A549 treated with AZD9567 at 1 μM for 4 hours (cell line): ENCODE data around the gene PCDHGA7. TPM values are rescaled to one million over a fixed set of nuclear protein-coding genes. Genes with fewer than 3 reads are reported as not detected.

Experiments
- total RNA-seq: library from RNA; stranded (reverse); fragments of 200-300 nt; extraction: Qiagen RNA extraction; gene quantifications from 5 replicates; pipeline ENCODE4 v1.2.3, GENCODE V29; 2022; ENCODE audit not compliant: insufficient read depth

The PCDHGA7 gene
- total RNA-seq, 1 experiment from 2014 or later: 0.91 TPM

GRCh38 chr5:141412854-141413539 is 30.5 kb downstream of the PCDHGA7 start, which contains the start of gene PCDHGA10:
PCDHGA10 (plus strand) TSS chr5:141412987; CDS start chr5:141413176, 189 bp downstream.

DNA sequence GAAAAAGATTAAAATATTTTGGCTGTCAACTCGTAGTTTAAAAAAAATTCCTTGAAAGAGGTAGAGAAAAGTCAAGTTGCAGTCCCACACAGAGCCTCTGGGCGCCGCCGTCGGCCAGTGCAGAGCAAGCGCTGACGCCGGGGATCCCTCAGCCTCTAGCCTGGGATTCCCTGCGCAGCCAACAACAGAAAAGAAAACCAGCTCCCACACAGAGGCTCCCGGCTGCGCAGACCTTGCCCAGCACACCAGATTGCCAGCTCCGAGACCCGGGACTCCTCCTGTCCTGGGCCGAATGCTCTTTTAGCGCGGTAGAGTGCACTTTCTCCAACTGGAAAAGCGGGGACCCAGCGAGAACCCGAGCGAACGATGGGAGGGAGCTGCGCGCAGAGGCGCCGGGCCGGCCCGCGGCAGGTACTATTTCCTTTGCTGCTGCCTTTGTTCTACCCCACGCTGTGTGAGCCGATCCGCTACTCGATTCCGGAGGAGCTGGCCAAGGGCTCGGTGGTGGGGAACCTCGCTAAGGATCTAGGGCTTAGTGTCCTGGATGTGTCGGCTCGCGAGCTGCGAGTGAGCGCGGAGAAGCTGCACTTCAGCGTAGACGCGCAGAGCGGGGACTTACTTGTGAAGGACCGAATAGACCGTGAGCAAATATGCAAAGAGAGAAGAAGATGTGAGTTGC is 35.1 kb downstream of the PCDHGA7 start, which contains the start of gene PCDHGB7:
PCDHGB7 (plus strand) TSS at position 184 of the 679 bp plus-strand sequence; CDS start at position 367, 183 bp downstream.

DNA sequence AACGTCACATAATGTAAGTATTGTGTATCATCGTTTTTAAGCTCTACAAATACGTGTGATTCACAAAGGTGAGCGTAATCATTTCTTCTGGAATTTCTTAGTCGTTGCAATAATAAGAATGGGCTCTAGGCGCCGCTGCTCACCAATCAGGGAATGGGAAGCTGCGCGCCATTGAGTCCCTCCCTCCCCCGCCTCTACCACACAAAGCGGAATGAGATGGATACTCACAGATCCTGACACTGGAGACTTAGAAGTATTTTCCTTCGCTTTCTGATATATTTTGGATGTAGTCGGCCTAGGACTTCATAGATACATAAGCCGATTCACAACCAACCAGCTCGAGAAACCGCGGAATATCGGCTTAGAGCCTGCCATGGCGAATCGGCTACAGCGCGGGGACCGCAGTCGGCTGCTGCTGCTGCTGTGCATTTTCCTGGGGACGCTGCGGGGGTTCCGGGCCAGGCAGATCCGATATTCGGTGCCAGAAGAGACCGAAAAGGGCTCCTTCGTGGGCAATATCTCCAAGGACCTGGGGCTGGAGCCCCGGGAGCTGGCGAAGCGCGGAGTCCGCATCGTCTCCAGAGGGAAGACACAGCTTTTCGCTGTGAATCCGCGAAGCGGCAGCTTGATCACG is 38.4 kb downstream of the PCDHGA7 start, which contains the start of gene PCDHGA11:
PCDHGA11 (plus strand) TSS at position 197 of the 634 bp plus-strand sequence; CDS start at position 374, 177 bp downstream.

GRCh38 chr5:141430332-141431113 is 48.0 kb downstream of the PCDHGA7 start, which contains the start of gene PCDHGA12:
PCDHGA12 (plus strand) TSS chr5:141430507; CDS start chr5:141430760, 253 bp downstream.

Other genes starting within 250 kb of the PCDHGA7 start
- gene PCDHB5, start 247.5 kb upstream of the PCDHGA7 start, total RNA-seq: 1.2 to 2.1 TPM (median 1.3 TPM) in 5 replicates
- gene PCDHB6, start 232.7 kb upstream of the PCDHGA7 start, total RNA-seq: 0.71 to 1.3 TPM (median 0.88 TPM) in 5 replicates
- gene PCDHB7, start 210.1 kb upstream of the PCDHGA7 start, total RNA-seq: 0.02 TPM in 1 of 5 replicates, not detected in the others
- gene PCDHB8, start 205.0 kb upstream of the PCDHGA7 start, total RNA-seq: 0.21 to 0.30 TPM (median 0.25 TPM) in 4 of 5 replicates, not detected in the other
- 0.02 to 0.09 TPM (median 0.06 TPM) in 4 of 5 replicates, not detected in the other for gene PCDHB16, start 200.4 kb upstream of the PCDHGA7 start, total RNA-seq
- 0.02 to 0.20 TPM (median 0.05 TPM) in 3 of 5 replicates, not detected in the others for gene PCDHB9, start 195.6 kb upstream of the PCDHGA7 start, total RNA-seq
- gene PCDHB10, start 190.4 kb upstream of the PCDHGA7 start, total RNA-seq: 0.04 to 0.05 TPM in 2 of 5 replicates, not detected in the others
- 0.02 to 0.06 TPM (median 0.05 TPM) in 4 of 5 replicates, not detected in the other for gene PCDHB11, start 183.1 kb upstream of the PCDHGA7 start, total RNA-seq
- gene PCDHB12, start 174.0 kb upstream of the PCDHGA7 start, total RNA-seq: 0.06 TPM in 1 of 5 replicates, not detected in the others
- gene PCDHB13, start 168.8 kb upstream of the PCDHGA7 start, total RNA-seq: 0.05 to 0.06 TPM (median 0.06 TPM) in 4 of 5 replicates, not detected in the other
- gene PCDHB14, start 159.4 kb upstream of the PCDHGA7 start, total RNA-seq: 0.06 to 0.11 TPM (median 0.06 TPM) in 4 of 5 replicates, not detected in the other
- gene PCDHB15, start 137.3 kb upstream of the PCDHGA7 start, total RNA-seq: 0.02 to 0.09 TPM (median 0.07 TPM) in 4 of 5 replicates, not detected in the other
- gene SLC25A2, start 78.7 kb upstream of the PCDHGA7 start, total RNA-seq: not detected in 5 replicates
- gene TAF7, start 62.0 kb upstream of the PCDHGA7 start, total RNA-seq: 60.6 to 75.9 TPM (median 73.6 TPM) in 5 replicates
- 0.22 to 0.39 TPM (median 0.28 TPM) in 4 of 5 replicates, not detected in the other for gene PCDHGA1, start 52.2 kb upstream of the PCDHGA7 start, total RNA-seq
- 0.42 to 1.1 TPM (median 0.53 TPM) in 5 replicates for gene PCDHGA2, start 44.0 kb upstream of the PCDHGA7 start, total RNA-seq
- gene PCDHGA3, start 38.9 kb upstream of the PCDHGA7 start, total RNA-seq: 0.02 TPM in 2 of 5 replicates, not detected in the others
- gene PCDHGB1, start 32.6 kb upstream of the PCDHGA7 start, total RNA-seq: 1.2 to 1.7 TPM (median 1.5 TPM) in 4 of 5 replicates, not detected in the other
- 0.08 to 0.17 TPM (median 0.13 TPM) in 4 of 5 replicates, not detected in the other for gene PCDHGA4, start 27.7 kb upstream of the PCDHGA7 start, total RNA-seq
- gene PCDHGB2, start 22.7 kb upstream of the PCDHGA7 start, total RNA-seq: 0.07 to 0.13 TPM (median 0.08 TPM) in 4 of 5 replicates, not detected in the other
- 0.09 to 0.87 TPM (median 0.14 TPM) in 5 replicates for gene PCDHGA5, start 18.6 kb upstream of the PCDHGA7 start, total RNA-seq
- gene PCDHGB3, start 12.5 kb upstream of the PCDHGA7 start, total RNA-seq: 0.14 to 0.80 TPM (median 0.26 TPM) in 5 replicates
- 0.14 to 0.20 TPM (median 0.18 TPM) in 4 of 5 replicates, not detected in the other for gene PCDHGA6, start 8.9 kb upstream of the PCDHGA7 start, total RNA-seq
- 0.66 to 0.88 TPM (median 0.85 TPM) in 5 replicates for gene PCDHGB4, start 5.0 kb downstream of the PCDHGA7 start, total RNA-seq
- gene PCDHGA8, start 9.9 kb downstream of the PCDHGA7 start, total RNA-seq: 0.02 to 0.05 TPM (median 0.04 TPM) in 4 of 5 replicates, not detected in the other
- gene PCDHGB5, start 15.2 kb downstream of the PCDHGA7 start, total RNA-seq: 1.9 to 2.9 TPM (median 2.4 TPM) in 5 replicates
- gene PCDHGA9, start 20.0 kb downstream of the PCDHGA7 start, total RNA-seq: 0.02 to 0.07 TPM (median 0.04 TPM) in 4 of 5 replicates, not detected in the other
- 0.05 to 0.11 TPM (median 0.09 TPM) in 4 of 5 replicates, not detected in the other for gene PCDHGB6, start 25.3 kb downstream of the PCDHGA7 start, total RNA-seq
- gene PCDHGA10, start 30.2 kb downstream of the PCDHGA7 start, total RNA-seq: 0.05 TPM in 1 of 5 replicates, not detected in the others
- 0.05 to 0.70 TPM (median 0.06 TPM) in 5 replicates for gene PCDHGB7, start 34.9 kb downstream of the PCDHGA7 start, total RNA-seq
- 0.01 to 0.03 TPM (median 0.02 TPM) in 3 of 5 replicates, not detected in the others for gene PCDHGA11, start 38.3 kb downstream of the PCDHGA7 start, total RNA-seq
- 0.01 to 0.02 TPM (median 0.02 TPM) in 3 of 5 replicates, not detected in the others for gene PCDHGA12, start 47.8 kb downstream of the PCDHGA7 start, total RNA-seq
- 4.8 to 6.7 TPM (median 5.3 TPM) in 5 replicates for gene PCDHGC3, start 93.2 kb downstream of the PCDHGA7 start, total RNA-seq
- gene PCDHGC4, start 102.3 kb downstream of the PCDHGA7 start, total RNA-seq: 0.03 to 0.06 TPM in 2 of 5 replicates, not detected in the others
- gene PCDHGC5, start 106.3 kb downstream of the PCDHGA7 start, total RNA-seq: 0.01 TPM in 2 of 5 replicates, not detected in the others
- 92.4 to 100 TPM (median 96.5 TPM) in 5 replicates for gene DIAPH1, start 236.3 kb downstream of the PCDHGA7 start, total RNA-seq